Caki2 (cell line): ENCODE data around the gene TMEM150B. TPM values are rescaled to one million over a fixed set of nuclear protein-coding genes. Genes with fewer than 3 reads are reported as not detected.

Source experiments
- DNase-seq: peaks from one replicate; pipeline ENCODE4 v3.0.0-alpha.2; 2015; ENCODE audit warnings: low read depth
- in situ Hi-C: cut with HindIII; loops from 2 replicates; pipeline ENCODE4 v1.10.0; 2016; ENCODE audit warnings: low sequenced_read_pairs, low pct_unique_long_range_greater_than_20kb, mixed read lengths
- total RNA-seq: library from RNA; depleted of rRNA; stranded (reverse); fragments of >200 nt; shearing (Covaris generic); gene quantifications from 2 replicates; pipeline ENCODE4 v1.2.3, GENCODE V29; 2014; ENCODE audit warnings: low replicate concordance; rRNA removed

TMEM150B gene, protein sequence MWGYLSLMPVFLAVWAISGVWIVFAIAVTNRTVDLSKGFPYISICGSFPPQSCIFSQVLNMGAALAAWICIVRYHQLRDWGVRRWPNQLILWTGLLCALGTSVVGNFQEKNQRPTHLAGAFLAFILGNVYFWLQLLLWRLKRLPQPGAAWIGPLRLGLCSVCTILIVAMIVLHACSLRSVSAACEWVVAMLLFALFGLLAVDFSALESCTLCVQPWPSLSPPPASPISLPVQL
- 0.61 and 1.3 TPM in 2 replicates for total RNA-seq

DNA sequence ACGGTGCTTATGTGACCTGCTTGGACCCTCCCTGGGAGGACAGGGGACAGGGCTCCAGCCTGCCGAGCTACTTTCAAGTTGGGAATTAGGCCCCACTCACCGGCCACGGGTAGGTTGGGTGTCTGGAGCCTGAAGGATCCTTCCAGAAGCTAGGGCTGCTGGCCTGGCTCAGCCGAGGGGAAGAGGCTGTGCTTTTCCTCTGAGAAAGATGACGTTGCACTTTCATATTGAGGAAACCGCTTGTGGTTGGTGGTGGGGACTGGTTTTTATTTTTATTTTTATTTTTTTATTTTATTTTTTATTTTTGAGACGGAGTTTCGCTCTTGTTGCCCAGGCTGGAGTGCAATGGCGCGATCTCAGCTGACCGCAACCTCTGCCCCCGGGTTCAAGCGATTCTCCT, at the start of gene TMEM150B:
TSS of gene TMEM150B (minus strand) at position 170 of the 400 bp plus-strand sequence. CDS start 4,305 bp downstream, outside the sequence.
- no peak for DNase-seq
- in situ Hi-C loops, result no loop called here

DNA sequence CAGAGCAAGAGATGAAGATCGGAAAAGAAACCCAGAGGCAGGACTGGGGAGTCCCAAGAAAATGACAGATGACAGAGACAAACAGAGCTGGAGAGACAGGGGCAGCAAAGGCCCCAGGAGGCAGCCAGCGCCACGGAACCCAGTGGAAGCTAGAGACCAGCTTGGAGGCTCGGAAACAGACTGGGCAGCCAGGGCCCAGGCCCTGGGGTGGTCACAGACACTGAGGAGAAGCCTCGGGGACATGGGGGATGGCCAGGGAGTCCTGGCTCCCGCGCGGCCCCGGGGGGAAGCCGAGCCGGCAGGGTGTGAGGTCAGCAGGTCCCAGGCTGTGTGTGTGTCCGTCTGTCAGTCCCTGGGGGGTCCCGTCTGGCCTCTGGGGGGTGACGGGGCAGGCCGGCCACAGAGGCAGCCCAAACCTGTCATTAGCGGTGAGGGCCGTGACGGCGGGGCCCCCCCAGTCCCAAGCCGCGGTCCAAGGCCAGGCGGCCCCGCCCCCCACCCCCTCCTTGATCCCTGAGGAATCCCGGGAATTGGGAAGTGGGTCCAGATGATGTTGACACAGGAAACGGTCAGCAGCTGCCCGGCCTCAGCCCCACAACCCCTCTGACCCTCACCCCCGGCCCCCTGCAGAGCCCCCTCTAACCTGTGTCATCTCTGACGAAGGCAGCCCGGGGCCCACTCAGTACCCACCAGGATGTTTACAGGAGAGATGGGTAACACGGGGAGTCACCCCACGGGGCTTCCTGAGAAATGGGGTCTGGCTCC, 49.0 kb upstream of the TMEM150B start:
- DNase-seq, result no peak

GRCh38 chr19:55373306-55373992, 48.3 kb upstream of the TMEM150B start:
- in situ Hi-C loops, result no loop called here
- DNase-seq, result no peak

More for the DNA sequence above, 49.0 kb upstream of the TMEM150B start:
- in situ Hi-C loops, result no loop called here

DNA sequence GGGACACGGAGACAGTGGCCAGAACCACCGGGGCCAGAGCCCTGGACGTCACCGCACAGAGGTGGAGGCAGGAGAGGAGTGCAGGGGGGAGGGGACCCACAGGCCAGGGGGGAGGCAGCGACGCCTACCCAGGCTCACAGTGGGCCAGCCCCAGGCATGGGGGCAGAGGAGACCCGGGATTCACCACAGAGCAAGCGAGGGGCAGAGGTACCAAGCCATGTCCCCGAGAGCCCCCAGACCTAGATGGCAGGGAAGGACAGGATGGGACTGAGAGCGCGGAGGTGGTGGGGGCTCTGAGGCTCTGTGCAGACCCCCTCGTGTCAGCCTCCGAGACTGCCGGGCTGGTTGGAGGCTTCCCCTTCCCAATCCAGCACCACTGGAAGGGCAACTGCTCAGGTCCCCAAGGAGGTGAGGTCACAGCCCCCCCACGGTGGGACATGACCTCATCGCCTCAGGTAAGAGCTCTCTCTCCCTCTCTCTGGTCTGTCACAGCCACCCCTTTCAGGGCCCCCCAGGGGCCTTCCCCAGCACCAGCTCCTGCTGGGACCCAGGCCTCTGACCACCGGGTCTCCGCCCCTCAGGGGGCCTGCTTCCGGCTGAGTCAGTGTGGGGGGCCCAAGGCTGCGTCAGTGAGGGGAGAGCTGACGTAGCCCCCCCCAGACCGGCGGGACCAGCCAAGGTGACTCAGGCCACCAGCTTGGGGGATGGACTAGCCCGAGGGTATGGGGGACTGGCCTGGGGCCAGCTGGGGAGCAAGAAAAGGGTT, 47.4 kb upstream of the TMEM150B start:
- no peak for DNase-seq
- in situ Hi-C loops, result no loop called here

GRCh38 chr19:55370305-55370988, 45.3 kb upstream of the TMEM150B start, which contains the start of gene IL11:
Gene IL11 (minus strand): TSS chr19:55370463. CDS start chr19:55370310, 153 bp downstream.
- no peak for DNase-seq
- in situ Hi-C loops, result no loop called here

DNA sequence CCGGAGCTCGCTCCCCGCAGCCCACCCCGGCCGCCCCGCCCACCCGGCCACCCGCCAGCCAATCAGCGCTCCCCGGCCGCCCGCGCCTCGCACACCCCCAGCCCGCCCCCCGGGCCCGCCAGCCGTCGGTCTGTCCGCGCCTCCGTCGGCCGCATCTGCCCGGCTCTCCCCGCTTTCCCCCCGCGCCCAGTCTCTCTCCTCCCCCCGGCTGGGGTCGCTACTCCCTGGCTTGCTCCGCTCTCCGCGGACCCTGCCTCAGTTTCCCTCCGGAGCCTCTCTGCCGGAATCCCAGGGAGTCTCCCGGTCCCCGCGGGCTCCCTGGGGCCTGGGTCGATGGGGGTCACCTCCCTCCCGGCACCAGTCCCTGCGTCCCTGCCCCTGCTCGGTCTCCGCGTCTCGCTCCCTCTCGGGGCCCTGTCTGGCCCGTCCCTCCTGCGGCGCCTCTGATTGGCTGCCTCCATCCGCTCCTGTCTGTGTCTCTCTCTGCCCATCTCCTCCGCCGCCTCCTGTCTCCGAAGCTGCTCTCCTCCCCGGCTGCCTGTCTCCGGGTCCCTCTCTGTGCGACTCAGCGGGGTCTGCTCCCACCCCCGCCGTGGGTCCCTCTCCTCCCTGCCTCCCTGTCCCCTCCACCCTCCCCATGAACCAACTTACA, 44.6 kb upstream of the TMEM150B start:
- DNase-seq, result peak; percentile 50
- in situ Hi-C loops, result no loop called here

DNA sequence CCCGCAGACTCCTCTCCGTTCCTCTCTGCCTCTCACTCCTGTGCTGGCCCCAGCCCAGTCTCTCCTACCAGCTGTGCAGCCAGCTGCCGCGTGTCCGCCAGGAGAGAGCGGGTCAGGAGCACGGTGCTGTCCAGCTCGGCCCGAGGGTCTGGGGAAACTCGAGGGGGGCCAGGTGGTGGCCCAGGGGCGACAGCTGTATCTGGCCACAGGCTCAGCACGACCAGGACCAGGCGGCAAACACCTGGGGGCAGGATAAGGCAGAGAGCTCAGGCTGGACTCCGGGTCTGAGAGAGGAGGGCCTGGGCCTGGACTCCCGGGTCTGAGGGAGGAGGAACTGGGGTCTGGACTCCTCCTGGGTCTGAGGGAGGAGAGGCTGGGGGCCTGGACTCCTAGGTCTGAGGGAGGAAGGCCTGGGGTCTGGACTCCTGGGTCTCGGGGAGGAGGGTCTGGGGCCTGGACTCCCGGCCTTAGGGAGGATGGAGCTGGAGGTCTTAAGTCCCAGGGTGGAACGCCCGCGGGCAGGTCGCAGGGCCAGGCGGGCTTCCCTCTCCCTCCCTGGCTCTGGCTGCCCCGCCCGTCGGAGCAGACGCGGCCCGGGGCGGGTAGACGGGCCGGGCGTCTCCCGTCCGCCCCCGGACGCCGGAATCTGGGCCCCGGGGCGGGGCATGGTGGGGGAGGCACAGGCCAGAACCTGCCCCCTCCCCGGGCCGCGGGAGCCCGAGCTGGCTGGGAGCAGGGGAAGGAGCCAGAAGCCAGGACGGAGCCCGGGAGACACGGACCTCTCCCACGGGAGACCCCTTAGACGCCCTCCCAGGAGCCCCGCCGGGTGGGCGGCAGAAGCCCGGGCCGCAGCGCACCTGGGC, 43.8 kb upstream of the TMEM150B start:
- in situ Hi-C loops, result no loop called here
- no peak for DNase-seq

DNA sequence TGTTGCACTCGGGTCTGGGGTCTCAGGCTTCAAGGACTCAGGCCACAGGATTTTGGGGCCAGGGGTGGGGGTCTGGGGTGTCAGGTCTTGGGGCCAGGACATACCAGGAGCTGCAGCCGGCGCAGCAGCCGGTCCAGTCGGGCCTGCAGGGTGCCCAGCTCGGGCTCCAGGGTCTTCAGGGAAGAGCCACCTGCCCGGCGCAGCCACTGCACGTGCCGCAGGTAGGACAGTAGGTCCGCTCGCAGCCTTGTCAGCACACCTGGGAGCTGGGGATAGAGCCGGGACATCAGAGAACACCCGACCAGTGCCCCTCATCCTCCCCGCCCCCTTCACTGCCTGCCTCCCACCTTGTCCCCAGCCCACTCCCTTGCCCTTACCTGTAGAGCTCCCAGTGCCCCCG, 43.0 kb upstream of the TMEM150B start:
- in situ Hi-C loops, result no loop called here
- DNase-seq, result no peak

DNA sequence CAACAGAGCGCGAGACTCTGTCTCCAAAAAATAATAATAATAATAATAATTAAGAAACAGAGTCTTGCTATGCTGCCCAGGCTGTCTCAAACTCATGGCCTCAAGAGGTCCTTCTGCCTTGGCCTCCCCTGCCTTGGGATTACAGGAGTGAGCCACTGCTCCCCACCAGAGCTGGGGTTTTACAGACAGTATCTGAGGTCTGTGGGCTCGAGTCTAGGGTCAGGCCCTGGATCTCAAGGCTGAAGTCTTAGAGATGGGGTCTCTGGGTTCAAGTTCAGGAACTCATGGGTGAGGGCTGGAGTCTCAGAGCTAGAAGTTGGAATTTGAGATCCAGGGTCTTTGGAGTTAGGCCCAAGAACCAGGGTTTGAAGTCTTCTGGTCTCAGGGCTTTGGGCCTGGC, 41.6 kb upstream of the TMEM150B start:
- in situ Hi-C loops, result no loop called here
- no peak for DNase-seq

GRCh38 chr19:55365964-55366363, 40.8 kb upstream of the TMEM150B start:
- DNase-seq, result no peak
- in situ Hi-C loops, result no loop called here

DNA sequence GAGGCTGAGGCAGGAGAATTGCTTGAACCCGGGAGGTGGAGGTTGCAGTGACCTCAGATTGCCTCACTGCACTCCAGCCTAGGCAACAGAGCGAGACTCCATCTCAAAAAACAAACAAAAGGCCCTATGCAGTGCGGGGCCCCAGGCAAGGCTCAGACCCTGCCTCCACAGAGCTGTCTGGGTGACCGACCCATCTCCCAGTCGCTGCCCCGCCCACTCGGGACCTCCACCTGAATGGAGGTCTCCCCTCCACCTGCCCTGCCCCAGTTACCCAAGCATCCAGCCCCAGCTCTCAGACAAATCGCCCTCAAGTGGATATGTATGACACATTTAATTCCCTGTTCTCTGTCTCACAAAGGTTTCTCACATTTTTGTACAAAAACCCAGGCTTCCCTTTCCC, 40.1 kb upstream of the TMEM150B start:
- no peak for DNase-seq
- in situ Hi-C loops, result no loop called here

- in situ Hi-C loops, result no loop called here
Observed at GRCh38 chr19:55362990-55363716, 38.0 kb upstream of the TMEM150B start, which contains the start of gene GARIN5B. Gene GARIN5B (minus strand): TSS chr19:55363260. CDS start chr19:55363066, 194 bp downstream.

GRCh38 chr19:55362174-55362989, 37.2 kb upstream of the TMEM150B start:
- DNase-seq, result no peak
- in situ Hi-C loops, result no loop called here

More at GRCh38 chr19:55362990-55363716, 38.0 kb upstream of the TMEM150B start, which contains the start of gene GARIN5B:
- no peak for DNase-seq

GRCh38 chr19:55360902-55361301, 35.8 kb upstream of the TMEM150B start:
- in situ Hi-C loops, result no loop called here
- no peak for DNase-seq
